ENCODE measurements around the gene GRID1. TPM values are rescaled to one million over a fixed set of nuclear protein-coding genes. Genes with fewer than 3 reads are reported as not detected.

GRID1 gene
- total RNA-seq, 1 experiment from 2014 or later, result not detected

DNA sequence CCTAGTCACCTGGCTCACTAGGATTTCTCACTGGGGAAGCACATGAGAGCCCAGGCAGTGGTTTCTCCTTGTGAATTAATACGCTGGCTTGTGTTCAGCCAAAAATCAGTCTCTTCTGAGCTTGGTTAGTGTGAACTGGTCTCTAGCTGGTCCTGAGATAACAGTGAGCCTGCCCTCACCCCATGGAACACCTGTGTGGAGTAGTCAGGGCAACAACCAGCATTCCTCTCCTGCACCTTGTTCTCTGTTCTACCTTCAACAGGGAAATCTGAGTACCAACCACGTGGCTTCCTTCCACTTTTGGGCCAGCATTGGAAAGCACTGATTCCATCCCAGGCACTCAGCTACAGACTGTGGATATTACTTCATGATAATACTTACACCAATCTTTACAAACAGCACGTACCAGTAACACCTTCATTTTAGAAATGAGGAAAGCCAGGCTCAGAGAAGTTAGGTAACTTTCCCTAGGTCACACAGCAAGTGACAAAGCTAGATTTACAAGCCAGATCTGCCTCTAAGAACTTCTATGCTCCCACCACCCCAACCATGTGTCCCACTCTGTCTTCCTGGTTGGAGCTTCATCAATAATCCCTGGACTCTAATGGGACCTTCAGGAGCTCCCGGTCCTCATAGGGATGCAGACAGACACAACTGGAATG lies 106.6 kb downstream of the GRID1 start:
- H3F3A ChIP-seq (ENCODE audit: low read length, unreplicated experiment), result no peaks in the 10 kb centered on the region
- no peak overlapping the region for H3K4me3 ChIP-seq (ENCODE audit: low read length)
- no peak overlapping the region for H3K9ac ChIP-seq (ENCODE audit: low read length)
- H3K27ac ChIP-seq (ENCODE audit: low read length), result no peak overlapping the region
- no peaks in the 10 kb centered on the region for H3K9me3 ChIP-seq (ENCODE audit: low read length)
- no TSS peak for BruUV-seq (replicated peaks)
- no peaks in the 10 kb centered on the region for H3K36me3 ChIP-seq (ENCODE audit: low read depth, low read length)
- DNase-seq (no peak), ATAC-seq (no peak)
- ChIA-PET CTCF (no interaction called here), POLR2A (ENCODE audit: unreplicated experiment) (no interaction called here)
- no peak overlapping the region for H2AFZ ChIP-seq (ENCODE audit: low read length)
- no peaks in the 10 kb centered on the region for H3K79me2 ChIP-seq (ENCODE audit: low read length)
- intact Hi-C loops (cut with micrococcal nuclease), result no loop called here
- TF ChIP-seq EZH2 (IDR thresholded peaks at IDR 0.05; ENCODE audit: low read length, unreplicated experiment), result no peak
- TF ChIP-seq, protein P1, sequence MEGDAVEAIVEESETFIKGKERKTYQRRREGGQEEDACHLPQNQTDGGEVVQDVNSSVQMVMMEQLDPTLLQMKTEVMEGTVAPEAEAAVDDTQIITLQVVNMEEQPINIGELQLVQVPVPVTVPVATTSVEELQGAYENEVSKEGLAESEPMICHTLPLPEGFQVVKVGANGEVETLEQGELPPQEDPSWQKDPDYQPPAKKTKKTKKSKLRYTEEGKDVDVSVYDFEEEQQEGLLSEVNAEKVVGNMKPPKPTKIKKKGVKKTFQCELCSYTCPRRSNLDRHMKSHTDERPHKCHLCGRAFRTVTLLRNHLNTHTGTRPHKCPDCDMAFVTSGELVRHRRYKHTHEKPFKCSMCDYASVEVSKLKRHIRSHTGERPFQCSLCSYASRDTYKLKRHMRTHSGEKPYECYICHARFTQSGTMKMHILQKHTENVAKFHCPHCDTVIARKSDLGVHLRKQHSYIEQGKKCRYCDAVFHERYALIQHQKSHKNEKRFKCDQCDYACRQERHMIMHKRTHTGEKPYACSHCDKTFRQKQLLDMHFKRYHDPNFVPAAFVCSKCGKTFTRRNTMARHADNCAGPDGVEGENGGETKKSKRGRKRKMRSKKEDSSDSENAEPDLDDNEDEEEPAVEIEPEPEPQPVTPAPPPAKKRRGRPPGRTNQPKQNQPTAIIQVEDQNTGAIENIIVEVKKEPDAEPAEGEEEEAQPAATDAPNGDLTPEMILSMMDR (conservative IDR thresholded peaks at IDR 0.05; ENCODE audit: low read depth, low read length), result no peak
- TF ChIP-seq EZH2phosphoT487 (IDR thresholded peaks at IDR 0.05; ENCODE audit: borderline replicate concordance, low read length), result no peak
- H3K9me2 ChIP-seq (replicated peaks; ENCODE audit: low read length), result no peaks in the 10 kb centered on the region
- no peak overlapping the region for H3K4me2 ChIP-seq (ENCODE audit: low read length)
- no peaks in the 10 kb centered on the region for H4K20me1 ChIP-seq (ENCODE audit: low read length)
- no peaks in the 10 kb centered on the region for H3K4me1 ChIP-seq (ENCODE audit: insufficient read depth, low read length)
- no peaks in the 10 kb centered on the region for H3K27me3 ChIP-seq (ENCODE audit: low read length)

- no peak for TF ChIP-seq EZH2 (IDR thresholded peaks at IDR 0.05; ENCODE audit: low read length, unreplicated experiment)
- TF ChIP-seq EZH2phosphoT487 (IDR thresholded peaks at IDR 0.05; ENCODE audit: borderline replicate concordance, low read length), result no peak
- TF ChIP-seq, protein P1 (conservative IDR thresholded peaks at IDR 0.05; ENCODE audit: low read depth, low read length), result no peak
- DNase-seq (no peak), ATAC-seq (no peak)
- ChIA-PET POLR2A (ENCODE audit: unreplicated experiment) (no interaction called here), CTCF (no interaction called here)
- no peak overlapping the region for H2AFZ ChIP-seq (ENCODE audit: low read length)
- no TSS peak for BruUV-seq (replicated peaks)
- no peaks in the 10 kb centered on the region for H3K79me2 ChIP-seq (ENCODE audit: low read length)
- H3K9me3 ChIP-seq (ENCODE audit: low read length), result no peaks in the 10 kb centered on the region
- H3K36me3 ChIP-seq (ENCODE audit: low read depth, low read length), result no peaks in the 10 kb centered on the region
- no peaks in the 10 kb centered on the region for H3K4me1 ChIP-seq (ENCODE audit: insufficient read depth, low read length)
- H3K4me2 ChIP-seq (ENCODE audit: low read length), result no peak overlapping the region
- H3K9ac ChIP-seq (ENCODE audit: low read length), result no peak overlapping the region
- no peaks in the 10 kb centered on the region for H4K20me1 ChIP-seq (ENCODE audit: low read length)
- H3F3A ChIP-seq (ENCODE audit: low read length, unreplicated experiment), result no peaks in the 10 kb centered on the region
- H3K4me3 ChIP-seq (ENCODE audit: low read length), result no peak overlapping the region
- no peaks in the 10 kb centered on the region for H3K27me3 ChIP-seq (ENCODE audit: low read length)
- no peak overlapping the region for H3K27ac ChIP-seq (ENCODE audit: low read length)
- no peaks in the 10 kb centered on the region for H3K9me2 ChIP-seq (replicated peaks; ENCODE audit: low read length)
- intact Hi-C loops (cut with micrococcal nuclease), result no loop called here
Measured at GRCh38 chr10:86258941-86259340, 107.7 kb downstream of the GRID1 start.

DNA sequence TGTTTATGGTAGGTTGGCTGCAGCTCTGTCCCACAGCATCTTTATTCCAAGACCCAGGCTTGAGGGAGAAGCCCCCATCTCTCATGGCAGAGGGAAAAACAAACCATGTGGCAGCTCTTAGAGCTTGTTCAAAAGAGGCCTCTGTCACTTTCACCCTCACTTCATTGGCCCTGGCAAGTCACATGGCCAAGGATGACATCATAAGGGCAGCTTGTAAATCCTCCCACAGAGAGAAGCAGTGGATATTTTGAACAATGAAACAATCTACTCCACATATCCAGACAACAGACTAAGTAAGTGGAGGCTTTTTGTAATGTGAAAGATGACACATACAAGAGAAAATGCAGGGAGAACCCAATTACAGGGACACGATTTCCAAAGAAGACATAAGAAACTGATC lies 108.1 kb downstream of the GRID1 start:
- no peaks in the 10 kb centered on the region for H3K9me2 ChIP-seq (replicated peaks; ENCODE audit: low read length)
- no peak overlapping the region for H3K4me2 ChIP-seq (ENCODE audit: low read length)
- no peak for DNase-seq

More for the DNA sequence above, 108.1 kb downstream of the GRID1 start:
- CTCF ChIA-PET, result no interaction called here
- Histone ChIP-seq H3K9ac (ENCODE audit: low read length) (no peak overlapping the region), H3K9me3 (ENCODE audit: low read length) (no peaks in the 10 kb centered on the region), H4K20me1 (ENCODE audit: low read length) (no peaks in the 10 kb centered on the region), H3K27me3 (ENCODE audit: low read length) (no peaks in the 10 kb centered on the region), H2AFZ (ENCODE audit: low read length) (no peak overlapping the region), H3K27ac (ENCODE audit: low read length) (no peak overlapping the region), H3K4me1 (ENCODE audit: insufficient read depth, low read length) (no peaks in the 10 kb centered on the region), H3K36me3 (ENCODE audit: low read depth, low read length) (no peaks in the 10 kb centered on the region), H3K4me3 (ENCODE audit: low read length) (no peak overlapping the region), H3K79me2 (ENCODE audit: low read length) (no peaks in the 10 kb centered on the region), H3F3A (ENCODE audit: low read length, unreplicated experiment) (no peaks in the 10 kb centered on the region)
- intact Hi-C loops (cut with micrococcal nuclease), result no loop called here
- no TSS peak for BruUV-seq (replicated peaks)
- POLR2A ChIA-PET (ENCODE audit: unreplicated experiment), result no interaction called here
- no peak for TF ChIP-seq EZH2phosphoT487 (IDR thresholded peaks at IDR 0.05; ENCODE audit: borderline replicate concordance, low read length)
- TF ChIP-seq, protein P1 (conservative IDR thresholded peaks at IDR 0.05; ENCODE audit: low read depth, low read length), result no peak
- no peak for TF ChIP-seq EZH2 (IDR thresholded peaks at IDR 0.05; ENCODE audit: low read length, unreplicated experiment)
- ATAC-seq, result no peak

Data from PC-3 (cell line).